ENCODE measurements around the gene SNTB2. TPM values are rescaled to one million over a fixed set of nuclear protein-coding genes. Genes with fewer than 3 reads are reported as not detected.

Gene SNTB2
- total and polyA plus RNA-seq, 9 of the 15 experiments (the other 6 are each of a cell fraction or from before 2014, with no cell fraction given) = 1.2 to 13.7 (median 5.7) TPM

GRCh38 chr16:69169051-69169450, 17.9 kb upstream of the SNTB2 start:
- Histone ChIP-seq H4K20me1 (replicated peaks; ENCODE audit: control insufficient read depth, insufficient read depth, low read length) (no peaks in the 10 kb centered on the region; the same call in 1 of the 2 replicates), H3K4me1 (replicated peaks in 1 of 2; ENCODE audit: control insufficient read depth in 2 of 2, insufficient read depth in 2 of 2, low read length in 2 of 2) (peaks cover under 1 to 19% of the 10 kb centered on the region in 2 experiments), H3K4me3 (no peak overlapping the region), H3K27ac (ENCODE audit: extremely low read depth, low read depth, low read length) (no peak overlapping the region), H3K79me2 (ENCODE audit: control insufficient read depth, insufficient read depth, low read length) (no peaks in the 10 kb centered on the region), H3K36me3 (ENCODE audit: control insufficient read depth, insufficient read depth, low read length) (peaks cover 67% of the 10 kb centered on the region), H3K9me1 (ENCODE audit: control insufficient read depth, insufficient read depth, low read length) (no peaks in the 10 kb centered on the region), H3K27me3 (ENCODE audit: control insufficient read depth in 2 of 2, insufficient read depth in 2 of 2, low read length in 2 of 2) (no peaks in the 10 kb centered on the region), H2AFZ (ENCODE audit: low read depth, low read length) (no peak overlapping the region), H3K4me2 (ENCODE audit: insufficient read depth, low read length) (no peak overlapping the region), H3K9ac (ENCODE audit: insufficient read depth in 1 of 2, low read depth in 2 of 2, low read length in 2 of 2) (no peak overlapping the region), H3K9me3 (replicated peaks; ENCODE audit: control insufficient read depth, insufficient read depth, low read depth, low read length) (no peaks in the 10 kb centered on the region)
- intact Hi-C loops (cut with micrococcal nuclease) = no loop called here
- in situ Hi-C loops (cut with MboI) = no loop called here
- WGBS (ENCODE audit: insufficient coverage, low coverage, missing lambda C conversion rate) = 94% methylated on average over 4 of the region's 4 CpGs
- TF ChIP-seq ZNF655 (CRISPR knock-in tag; IDR thresholded peaks at IDR 0.05) (no peak), ZNF431 (CRISPR knock-in tag; IDR thresholded peaks at IDR 0.05) (no peak), PHB (CRISPR knock-in tag; IDR thresholded peaks at IDR 0.05) (no peak), U2AF2 (optimal IDR thresholded peaks at IDR 0.05; ENCODE audit: low read depth, low read length) (no peak), KAT2B (IDR thresholded peaks at IDR 0.05; ENCODE audit: low read depth, low read length) (no peak), SIN3B (IDR thresholded peaks at IDR 0.05; ENCODE audit: low read depth) (no peak), MECOM (CRISPR knock-in tag; IDR thresholded peaks at IDR 0.05) (no peak), ZFP1 (CRISPR knock-in tag; IDR thresholded peaks at IDR 0.05) (no peak), HNRNPLL (IDR thresholded peaks at IDR 0.05; ENCODE audit: low read depth, low read length, poor library complexity, severe bottlenecking) (no peak), ZNF780A (CRISPR knock-in tag; IDR thresholded peaks at IDR 0.05) (no peak), U2AF1 (optimal IDR thresholded peaks at IDR 0.05; ENCODE audit: low read depth, low read length) (no peak), KDM1A (IDR thresholded peaks at IDR 0.05) (no peak), CTCF (IDR thresholded peaks at IDR 0.05 in 2 of 3, conservative IDR thresholded peaks at IDR 0.05 in 1 of 3; ENCODE audit: insufficient read depth in 2 of 3, low read depth in 1 of 3, low read length in 3 of 3) (no peak), RBM25 (IDR thresholded peaks at IDR 0.05; ENCODE audit: low read depth, low read length, severe bottlenecking) (no peak), CBX5 (IDR thresholded peaks at IDR 0.05; ENCODE audit: borderline replicate concordance, low read depth) (no peak)
- no TSS peak for BruUV-seq (replicated peaks)
- ATAC-seq = no peak
- FAIRE-seq = no peak
- POLR2A ChIA-PET = interaction anchor here (0.6 to 1.7 kb wide), 2 partner anchors 9 to 1363 kb away, joined by 4 to 5 read pairs; partner anchors contain the start of gene RANBP10
- CTCF ChIA-PET (ENCODE audit: low intra/inter-chr PET ratio) = no interaction called here
- no peak for DNase-seq (ENCODE audit: extremely low read depth in 1 of 4, low spot score in 3 of 4)

Measured in K562 (cell line).